NCI-H748 (cell line): ENCODE results near the gene SNN.

Experiments used
- DNase-seq: peaks from one replicate; lab custom pipeline; 2025; ENCODE audit not compliant: unreplicated experiment; lab: John Stamatoyannopoulos, UW

SNN gene

GRCh38 chr16:11696266-11697012 is 28.2 kb downstream of the SNN start:
- no peak for DNase-seq

DNA sequence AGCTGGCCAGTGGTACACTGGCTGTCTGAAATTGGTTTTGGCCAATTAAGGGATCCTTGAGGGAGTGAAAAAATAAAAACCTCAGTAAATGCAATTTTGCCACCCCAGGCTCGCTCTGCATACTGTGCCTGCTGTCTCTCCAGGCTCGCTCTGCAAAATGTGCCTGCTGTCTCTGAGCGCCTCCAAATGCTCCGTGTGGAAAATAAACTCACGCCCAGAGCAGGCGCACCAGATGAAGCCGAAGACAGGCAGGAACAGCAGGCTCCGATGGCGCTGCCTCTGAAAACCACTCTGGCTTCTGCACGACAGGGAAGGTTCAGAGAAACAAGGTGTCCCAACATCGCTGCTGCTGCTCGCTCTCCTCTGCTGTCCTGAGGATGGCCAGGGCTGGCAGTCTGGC is 29.1 kb downstream of the SNN start:
- no peak for DNase-seq

- DNase-seq: no peak
Observed at GRCh38 chr16:11698271-11698689, 30.0 kb downstream of the SNN start.

DNA sequence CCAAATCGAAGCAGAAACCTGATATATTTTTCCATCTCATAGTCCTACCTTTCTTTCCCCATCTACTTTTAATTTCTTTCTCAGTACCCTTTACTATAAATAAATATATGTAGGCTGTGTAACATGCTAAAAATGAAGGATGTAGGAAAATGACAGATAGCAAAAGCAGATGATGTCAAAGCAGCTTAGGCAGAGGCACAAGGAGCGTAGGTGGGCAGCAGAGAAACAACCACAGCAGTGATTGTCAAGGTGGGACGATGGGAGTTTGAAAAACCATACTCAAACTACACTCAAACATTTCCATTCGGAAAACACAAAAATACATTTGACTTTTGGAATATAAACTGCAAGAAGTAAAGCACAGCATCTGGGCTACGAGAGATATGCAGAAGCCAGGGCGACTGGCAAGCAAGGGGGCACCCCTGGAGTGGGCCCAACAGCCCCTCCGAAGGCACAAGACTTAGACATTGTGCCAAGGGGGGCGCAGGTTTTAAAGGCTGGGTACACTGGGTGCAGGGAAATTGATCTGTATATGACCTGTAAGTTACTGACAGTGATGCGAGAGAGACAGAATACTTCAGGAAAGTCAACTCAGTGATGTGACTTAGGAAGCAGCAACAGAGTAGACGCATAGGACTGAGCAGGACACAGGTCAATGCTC is 31.1 kb downstream of the SNN start:
- no peak for DNase-seq

DNA sequence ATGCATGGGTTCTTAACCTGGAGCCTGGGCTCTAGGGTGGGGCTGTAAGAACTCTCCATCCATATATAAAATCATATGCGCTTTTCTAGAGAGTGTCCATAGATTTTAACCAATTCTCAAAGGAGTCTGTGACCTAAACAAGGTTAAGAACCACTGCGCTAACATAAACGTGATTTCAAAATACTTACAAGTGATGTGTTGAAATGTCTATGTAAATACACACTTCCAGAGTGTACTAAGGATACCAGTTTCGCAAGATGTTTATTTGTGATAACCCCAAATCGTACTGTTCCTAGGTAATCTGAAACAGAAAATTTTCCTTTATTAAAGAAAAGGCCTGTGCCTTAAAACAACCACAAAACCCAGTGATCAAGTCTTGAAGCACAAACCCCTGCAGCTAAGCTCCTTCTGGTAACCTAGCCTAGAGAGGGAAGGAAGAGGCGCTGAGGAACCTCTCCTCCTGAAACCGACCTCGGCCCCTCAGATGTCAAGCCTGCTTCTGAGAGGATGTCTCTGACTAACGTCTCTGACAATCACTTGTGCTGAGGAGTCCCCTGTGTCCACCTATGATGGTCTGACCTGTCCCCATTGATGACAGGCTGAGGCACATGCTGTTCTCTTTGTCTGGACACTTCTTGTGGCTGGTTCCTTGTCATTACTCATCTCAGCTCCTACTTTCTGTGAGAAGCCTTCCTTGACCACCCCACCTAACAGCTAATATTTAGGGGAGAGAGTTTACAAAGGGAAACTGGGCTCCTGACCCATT is 32.2 kb downstream of the SNN start:
- no peak for DNase-seq

- DNase-seq: no peak
Observed at GRCh38 chr16:11705311-11706025, 37.2 kb downstream of the SNN start.

- no peak for DNase-seq
Observed at GRCh38 chr16:11706180-11706742, 38.0 kb downstream of the SNN start.

DNA sequence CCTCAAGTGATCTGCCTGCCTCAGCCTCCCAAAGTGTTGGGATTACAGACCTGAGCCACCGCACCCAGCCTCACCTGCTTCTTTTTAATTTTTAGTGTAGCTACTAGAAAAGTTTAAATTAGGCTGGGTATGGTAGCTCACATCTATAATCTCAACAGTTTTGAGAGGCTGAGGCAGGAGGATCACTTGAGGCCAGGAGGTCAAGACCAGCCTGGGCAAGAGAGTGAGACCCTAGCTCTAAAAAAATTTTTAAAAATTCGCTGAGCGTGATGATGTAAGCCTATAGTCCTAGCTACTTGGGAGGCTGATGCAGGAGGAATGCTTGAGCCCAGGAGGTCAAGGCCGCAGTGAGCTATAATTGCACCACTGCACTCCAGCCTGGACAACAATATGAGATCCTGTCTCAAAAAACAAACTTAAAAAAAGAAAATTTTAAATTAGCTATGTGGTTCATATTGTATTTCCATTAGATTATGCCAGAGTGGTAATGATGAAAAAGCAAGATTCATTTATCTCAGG is 39.5 kb downstream of the SNN start:
- no peak for DNase-seq

DNA sequence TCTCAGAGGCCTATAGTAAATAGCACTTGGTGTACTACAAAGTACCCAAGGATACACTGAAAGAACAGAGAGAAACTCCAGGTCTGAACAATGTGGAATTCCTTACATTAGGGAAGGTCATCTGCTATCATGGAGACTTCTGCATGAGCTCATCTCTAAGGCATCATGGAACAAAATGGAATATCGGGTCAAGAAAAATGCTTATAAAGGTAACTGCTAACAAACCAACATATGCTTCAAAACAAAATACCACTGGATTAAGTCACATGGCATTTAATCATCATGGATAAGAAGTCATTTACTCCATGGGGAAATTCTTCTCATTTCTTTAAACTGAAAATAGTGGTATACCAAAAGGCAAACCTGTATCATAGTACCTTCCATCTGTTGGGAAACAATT is 40.2 kb downstream of the SNN start:
- DNase-seq: no peak

DNA sequence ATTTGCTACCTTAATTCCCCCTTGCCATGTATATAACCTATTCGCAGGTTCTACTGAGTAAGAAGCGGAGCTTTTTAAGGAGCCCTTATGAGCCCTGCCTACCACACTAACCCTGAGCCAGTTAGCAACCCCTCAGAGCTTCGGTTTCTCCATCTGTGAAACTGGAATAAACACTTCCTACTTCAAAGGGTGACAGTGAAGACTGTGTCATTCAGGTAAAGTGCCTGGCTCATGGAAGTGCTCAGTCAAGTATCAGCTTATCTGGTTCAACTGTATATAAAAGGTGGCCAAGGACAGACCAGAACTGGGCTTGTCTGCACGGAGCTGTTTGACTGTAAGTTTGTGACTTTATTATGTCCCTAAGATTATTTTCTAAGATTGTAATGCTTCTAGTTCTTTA is 43.4 kb downstream of the SNN start:
- no peak for DNase-seq

GRCh38 chr16:11712122-11712521 is 43.9 kb downstream of the SNN start:
- DNase-seq: no peak

GRCh38 chr16:11715246-11715947 is 47.1 kb downstream of the SNN start:
- DNase-seq: no peak

- DNase-seq: no peak
Observed at GRCh38 chr16:11716336-11716735, 48.1 kb downstream of the SNN start.

DNA sequence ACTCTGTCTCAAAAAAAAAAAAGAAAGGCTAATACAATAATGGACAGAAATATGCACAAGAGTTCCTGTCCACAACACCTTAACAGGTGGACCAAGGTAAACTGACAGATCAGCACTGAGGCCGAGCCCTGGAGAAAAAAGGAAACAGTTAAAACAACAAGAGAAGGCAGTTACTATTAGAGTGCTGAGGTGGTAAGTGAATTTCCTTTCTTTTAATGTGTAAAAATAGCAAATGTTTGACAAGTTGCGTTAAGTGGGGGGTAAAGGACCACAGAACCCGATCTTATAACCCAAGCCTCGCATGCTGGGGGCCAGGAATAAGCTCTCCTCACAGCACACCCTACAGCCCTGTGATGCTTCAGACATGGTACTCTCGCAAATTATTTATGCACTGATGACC is 49.6 kb downstream of the SNN start:
- DNase-seq: no peak

DNA sequence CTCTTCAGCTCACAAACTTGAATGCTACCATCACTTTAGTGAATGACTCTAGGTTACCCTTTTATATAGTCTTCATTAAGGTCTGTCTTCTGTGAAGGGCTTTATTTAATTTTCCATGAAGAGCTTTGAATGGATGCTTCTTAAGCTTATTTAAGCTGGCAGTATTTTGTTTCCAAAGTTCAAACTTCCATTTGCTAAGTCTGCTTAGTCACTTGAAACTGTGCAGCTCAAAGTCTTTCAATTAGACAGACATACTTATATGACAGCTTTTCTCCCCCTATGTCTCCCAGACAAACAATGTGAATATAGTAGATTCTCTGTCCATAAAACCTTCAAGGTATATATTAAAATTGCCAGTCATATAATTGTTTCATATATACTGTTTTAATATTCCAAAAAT is 50.9 kb downstream of the SNN start:
- no peak for DNase-seq

GRCh38 chr16:11719762-11720161 is 51.5 kb downstream of the SNN start:
- DNase-seq: no peak

DNA sequence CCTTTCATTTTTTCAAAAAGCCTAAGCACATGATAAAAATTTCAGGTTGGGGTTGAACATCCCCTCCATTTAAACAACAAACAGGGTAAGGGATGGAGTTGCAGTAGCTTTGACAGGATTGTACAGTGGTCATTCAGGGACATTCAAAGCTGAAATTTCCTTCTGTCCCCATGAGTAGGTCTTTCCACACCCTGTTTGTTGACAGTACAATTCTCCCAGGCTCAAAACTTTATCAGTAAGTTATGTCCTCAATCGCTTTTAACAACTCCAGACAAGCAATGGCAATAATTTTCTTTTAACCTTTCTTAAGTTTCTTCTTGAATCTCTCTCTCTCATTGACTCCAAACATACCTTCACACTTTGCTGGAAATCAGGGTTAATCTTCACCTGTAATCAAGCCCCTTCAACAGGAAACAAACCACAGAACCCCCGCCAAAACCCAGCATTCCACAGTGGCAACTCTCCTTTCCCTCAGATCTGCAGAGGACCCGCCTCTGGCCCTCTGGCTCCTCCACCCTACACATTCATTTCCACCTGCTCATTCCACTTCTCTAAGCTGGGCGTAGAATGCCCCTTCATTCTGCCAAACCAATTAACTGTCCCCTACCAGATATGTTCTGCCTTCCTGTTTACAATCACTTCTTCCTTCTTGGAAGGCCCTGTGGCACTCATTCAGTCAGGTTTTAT is 53.7 kb downstream of the SNN start:
- DNase-seq: no peak

GRCh38 chr16:11722468-11722808 is 54.2 kb downstream of the SNN start:
- DNase-seq: no peak

DNA sequence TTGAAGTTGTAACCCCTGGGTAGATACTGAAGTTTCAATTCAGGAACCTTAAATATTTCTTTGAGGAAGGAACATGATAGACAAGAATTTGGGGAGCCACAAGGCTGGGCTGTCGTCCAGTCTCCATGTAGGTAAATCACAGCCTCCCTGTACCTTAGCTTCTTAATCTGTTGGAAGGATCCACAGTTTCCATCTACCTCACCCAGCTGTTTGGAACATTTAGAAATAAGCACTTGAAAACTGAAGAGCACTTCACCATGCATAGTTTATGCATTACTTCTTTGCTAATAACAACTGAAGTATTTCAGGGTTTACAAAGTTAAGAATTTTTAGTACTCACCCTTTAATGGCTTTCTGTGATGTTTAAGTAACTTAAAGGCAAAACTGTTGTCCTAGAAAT is 57.2 kb downstream of the SNN start:
- DNase-seq: no peak

- DNase-seq: no peak
Observed at GRCh38 chr16:11726008-11726407, 57.8 kb downstream of the SNN start.
